Glutamatergic neuron (in vitro differentiated cells): Measurements from ENCODE around the gene ZFYVE26. TPM values are rescaled to one million over a fixed set of nuclear protein-coding genes. Genes with fewer than 3 reads are reported as not detected.
"Not testable (repeated sequence)": the region's sequence is repeated elsewhere in the genome, so short reads cannot be mapped to it uniquely, and the experiment has no call there.

Experiments used
- DNase-seq: peaks from one replicate; pipeline ENCODE4 v3.0.0; 2022
- H3K27ac Mint-ChIP-seq: one replicate; pipeline ENCODE4 v1.8.0; 2020; ENCODE audit warnings: mild to moderate bottlenecking, mixed read lengths, inconsistent platforms; ENCODE audit not compliant: unreplicated experiment
- H3K27me3 Mint-ChIP-seq: one replicate; pipeline ENCODE4 v1.8.0; 2020; ENCODE audit warnings: mild to moderate bottlenecking, moderate library complexity, mixed read lengths, inconsistent platforms; ENCODE audit not compliant: unreplicated experiment
- H3K36me3 Mint-ChIP-seq: one replicate; pipeline ENCODE4 v1.8.0; 2020; ENCODE audit warnings: mild to moderate bottlenecking, mixed read lengths, inconsistent platforms; ENCODE audit not compliant: unreplicated experiment
- H3K4me1 Mint-ChIP-seq: one replicate; pipeline ENCODE4 v1.8.0; 2020; ENCODE audit warnings: mild to moderate bottlenecking, low read depth, mixed read lengths, inconsistent platforms; ENCODE audit not compliant: unreplicated experiment
- H3K4me3 Mint-ChIP-seq: one replicate; pipeline ENCODE4 v1.8.0; 2020; ENCODE audit warnings: mild to moderate bottlenecking, mixed read lengths, inconsistent platforms; ENCODE audit not compliant: unreplicated experiment
- H3K9me3 Mint-ChIP-seq: one replicate; pipeline ENCODE4 v1.8.0; 2020; ENCODE audit warnings: mild to moderate bottlenecking, moderate library complexity, mixed read lengths, inconsistent platforms; ENCODE audit not compliant: unreplicated experiment
- total RNA-seq: library from RNA; stranded (reverse); fragmentation: NEBNext Ultra II Directional; extraction: Animal tissue kit (Norgen Biotek cat#: 25700); gene quantifications from one replicate; pipeline ENCODE4 v1.2.1, GENCODE V29; 2021; ENCODE audit not compliant: unreplicated experiment
- TF ChIP-seq, protein P1 (sequence below): fragments of 200-600 bp; sonication (generic); IDR thresholded peaks from one replicate; pipeline ENCODE4 v1.5.0; 2021; ENCODE audit not compliant: partially characterized antibody, unreplicated experiment

ZFYVE26 gene
- total RNA-seq, 1 donor from 2014 or later: 32.5 TPM

- H3K27me3 Mint-ChIP-seq: no peaks in the 10 kb centered on the region
- no peak for DNase-seq
- H3K27ac Mint-ChIP-seq: no peak overlapping the region
- H3K4me3 Mint-ChIP-seq: no peak overlapping the region
- no peaks in the 10 kb centered on the region for H3K4me1 Mint-ChIP-seq
- H3K36me3 Mint-ChIP-seq: peaks cover 6% of the 10 kb centered on the region
- peaks cover 3% of the 10 kb centered on the region for H3K9me3 Mint-ChIP-seq
- TF ChIP-seq, protein P1, sequence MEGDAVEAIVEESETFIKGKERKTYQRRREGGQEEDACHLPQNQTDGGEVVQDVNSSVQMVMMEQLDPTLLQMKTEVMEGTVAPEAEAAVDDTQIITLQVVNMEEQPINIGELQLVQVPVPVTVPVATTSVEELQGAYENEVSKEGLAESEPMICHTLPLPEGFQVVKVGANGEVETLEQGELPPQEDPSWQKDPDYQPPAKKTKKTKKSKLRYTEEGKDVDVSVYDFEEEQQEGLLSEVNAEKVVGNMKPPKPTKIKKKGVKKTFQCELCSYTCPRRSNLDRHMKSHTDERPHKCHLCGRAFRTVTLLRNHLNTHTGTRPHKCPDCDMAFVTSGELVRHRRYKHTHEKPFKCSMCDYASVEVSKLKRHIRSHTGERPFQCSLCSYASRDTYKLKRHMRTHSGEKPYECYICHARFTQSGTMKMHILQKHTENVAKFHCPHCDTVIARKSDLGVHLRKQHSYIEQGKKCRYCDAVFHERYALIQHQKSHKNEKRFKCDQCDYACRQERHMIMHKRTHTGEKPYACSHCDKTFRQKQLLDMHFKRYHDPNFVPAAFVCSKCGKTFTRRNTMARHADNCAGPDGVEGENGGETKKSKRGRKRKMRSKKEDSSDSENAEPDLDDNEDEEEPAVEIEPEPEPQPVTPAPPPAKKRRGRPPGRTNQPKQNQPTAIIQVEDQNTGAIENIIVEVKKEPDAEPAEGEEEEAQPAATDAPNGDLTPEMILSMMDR: no peak
Measured at GRCh38 chr14:67710209-67710608, 106.2 kb downstream of the ZFYVE26 start.

- not testable (repeated sequence) for H3K27ac Mint-ChIP-seq, H3K36me3 Mint-ChIP-seq, H3K27me3 Mint-ChIP-seq, H3K4me1 Mint-ChIP-seq, DNase-seq, H3K9me3 Mint-ChIP-seq, H3K4me3 Mint-ChIP-seq
Measured at GRCh38 chr14:67709796-67710195, 106.6 kb downstream of the ZFYVE26 start.

- not testable (repeated sequence) for DNase-seq, H3K9me3 Mint-ChIP-seq, H3K4me1 Mint-ChIP-seq
Measured at GRCh38 chr14:67709346-67709745, 107.0 kb downstream of the ZFYVE26 start.

GRCh38 chr14:67705211-67705610 is 111.2 kb downstream of the ZFYVE26 start:
- H3K27ac Mint-ChIP-seq: no peak overlapping the region
- no peak for DNase-seq
- H3K36me3 Mint-ChIP-seq: peaks cover 5% of the 10 kb centered on the region
- peaks cover 3% of the 10 kb centered on the region for H3K9me3 Mint-ChIP-seq
- TF ChIP-seq, protein P1: no peak
- no peaks in the 10 kb centered on the region for H3K4me1 Mint-ChIP-seq
- no peaks in the 10 kb centered on the region for H3K27me3 Mint-ChIP-seq
- H3K4me3 Mint-ChIP-seq: no peak overlapping the region

More at GRCh38 chr14:67709346-67709745, 107.0 kb downstream of the ZFYVE26 start:
- not testable (repeated sequence) for H3K36me3 Mint-ChIP-seq, H3K27ac Mint-ChIP-seq, H3K27me3 Mint-ChIP-seq, H3K4me3 Mint-ChIP-seq

GRCh38 chr14:67704484-67705089 is 111.8 kb downstream of the ZFYVE26 start:
- no peak overlapping the region for H3K27ac Mint-ChIP-seq

DNA sequence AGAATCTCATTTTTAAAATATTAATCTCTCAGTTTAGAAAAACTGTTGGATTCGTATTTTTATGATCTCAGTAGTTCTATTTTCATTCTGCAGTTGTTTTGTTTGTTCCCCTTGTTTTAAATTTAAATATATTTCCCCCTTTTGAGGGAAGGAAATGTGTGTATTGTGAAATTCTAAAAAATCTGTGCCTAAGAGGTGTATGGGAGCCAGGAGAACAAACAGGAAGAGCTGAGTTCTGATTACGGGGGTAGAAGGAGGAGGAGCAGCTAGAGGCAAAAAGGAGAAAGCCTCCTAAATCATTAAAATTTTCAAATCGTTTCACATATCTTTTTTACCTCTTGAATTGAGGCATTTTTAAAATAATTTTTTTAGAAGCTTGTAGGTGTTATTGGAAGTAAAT is 112.4 kb downstream of the ZFYVE26 start:
- H3K27ac Mint-ChIP-seq: no peak overlapping the region
- no peaks in the 10 kb centered on the region for H3K36me3 Mint-ChIP-seq
- H3K9me3 Mint-ChIP-seq: no peaks in the 10 kb centered on the region
- no peak for DNase-seq
- no peak overlapping the region for H3K4me3 Mint-ChIP-seq
- H3K4me1 Mint-ChIP-seq: no peaks in the 10 kb centered on the region
- TF ChIP-seq, protein P1: no peak
- H3K27me3 Mint-ChIP-seq: no peaks in the 10 kb centered on the region

More at GRCh38 chr14:67704484-67705089, 111.8 kb downstream of the ZFYVE26 start:
- Mint-ChIP-seq H3K9me3 (no peaks in the 10 kb centered on the region), H3K4me3 (no peak overlapping the region), H3K27me3 (no peaks in the 10 kb centered on the region), H3K36me3 (no peaks in the 10 kb centered on the region), H3K4me1 (no peaks in the 10 kb centered on the region)
- TF ChIP-seq, protein P1: no peak
- no peak for DNase-seq

GRCh38 chr14:67701492-67701891 is 114.9 kb downstream of the ZFYVE26 start, which contains the start of gene RDH12:
Gene RDH12 (plus strand): TSS chr14:67701886. CDS start chr14:67722643, 20,757 bp downstream.
- not testable (repeated sequence) for H3K9me3 Mint-ChIP-seq, H3K4me3 Mint-ChIP-seq, H3K36me3 Mint-ChIP-seq, H3K27me3 Mint-ChIP-seq, H3K4me1 Mint-ChIP-seq, H3K27ac Mint-ChIP-seq, DNase-seq
